HFF-Myc (cell line): ENCODE results near the gene PPM1J.

Experiments used
- DNase-seq: peaks from one replicate; pipeline ENCODE4 v3.0.0-alpha.2; 2011; ENCODE audit warnings: low read depth; ENCODE audit errors: extremely low read depth
- H3K4me3 ChIP-seq: replicated peaks from 2 replicates; pipeline ENCODE4 v1.5.1; 2011; ENCODE audit warnings: low read depth, mild to moderate bottlenecking, control low read depth, low read length
- TF ChIP-seq, protein P1 (sequence below): IDR thresholded peaks from 2 replicates; pipeline ENCODE4 v1.5.1; 2012; ENCODE audit warnings: mild to moderate bottlenecking, low read depth, low read length, control low read depth; ENCODE audit errors: missing control alignments

PPM1J gene

DNA sequence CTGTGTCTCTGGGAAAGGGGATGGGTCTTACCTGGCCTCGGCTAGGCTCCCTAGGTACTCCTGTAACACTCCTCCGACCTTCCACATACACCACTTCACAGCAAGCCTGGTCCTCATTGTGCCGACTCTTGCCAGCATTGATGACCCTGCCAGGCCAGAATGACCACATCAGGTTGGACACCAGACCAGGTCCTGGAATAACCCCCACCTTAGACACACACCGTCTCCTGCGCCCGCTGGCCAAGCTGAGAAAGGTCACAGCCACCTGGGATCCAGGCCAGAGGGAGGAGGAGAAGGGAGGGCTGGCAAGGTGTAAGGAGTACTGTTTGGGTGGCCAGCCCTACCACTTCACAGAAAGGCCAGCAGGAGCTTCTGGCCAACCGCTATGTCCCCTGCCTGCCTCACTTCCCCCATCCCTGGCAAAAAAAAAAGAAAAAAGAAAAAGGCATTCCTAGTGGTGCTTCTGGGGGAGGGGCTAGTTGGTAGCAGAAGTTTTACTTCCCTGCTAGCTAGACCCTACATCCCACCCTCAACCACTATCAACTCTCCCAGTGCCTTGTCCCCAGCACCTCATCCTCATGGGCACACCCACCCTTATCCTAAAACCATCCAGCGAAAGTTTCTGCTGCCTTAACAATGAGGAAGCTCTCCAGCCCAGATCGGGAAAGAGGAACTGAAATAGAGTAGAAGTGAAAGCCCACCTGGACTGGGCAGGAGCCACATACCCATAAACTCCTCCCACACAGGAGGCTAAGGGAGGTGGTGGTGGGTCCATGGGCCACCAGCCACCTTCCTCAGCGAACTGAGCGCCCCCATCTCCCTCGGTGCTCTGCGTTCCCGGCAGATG lies 1.4 kb downstream of the PPM1J start:
- TF ChIP-seq, protein P1, sequence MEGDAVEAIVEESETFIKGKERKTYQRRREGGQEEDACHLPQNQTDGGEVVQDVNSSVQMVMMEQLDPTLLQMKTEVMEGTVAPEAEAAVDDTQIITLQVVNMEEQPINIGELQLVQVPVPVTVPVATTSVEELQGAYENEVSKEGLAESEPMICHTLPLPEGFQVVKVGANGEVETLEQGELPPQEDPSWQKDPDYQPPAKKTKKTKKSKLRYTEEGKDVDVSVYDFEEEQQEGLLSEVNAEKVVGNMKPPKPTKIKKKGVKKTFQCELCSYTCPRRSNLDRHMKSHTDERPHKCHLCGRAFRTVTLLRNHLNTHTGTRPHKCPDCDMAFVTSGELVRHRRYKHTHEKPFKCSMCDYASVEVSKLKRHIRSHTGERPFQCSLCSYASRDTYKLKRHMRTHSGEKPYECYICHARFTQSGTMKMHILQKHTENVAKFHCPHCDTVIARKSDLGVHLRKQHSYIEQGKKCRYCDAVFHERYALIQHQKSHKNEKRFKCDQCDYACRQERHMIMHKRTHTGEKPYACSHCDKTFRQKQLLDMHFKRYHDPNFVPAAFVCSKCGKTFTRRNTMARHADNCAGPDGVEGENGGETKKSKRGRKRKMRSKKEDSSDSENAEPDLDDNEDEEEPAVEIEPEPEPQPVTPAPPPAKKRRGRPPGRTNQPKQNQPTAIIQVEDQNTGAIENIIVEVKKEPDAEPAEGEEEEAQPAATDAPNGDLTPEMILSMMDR = no peak
- peak overlapping the region; percentile 55 for H3K4me3 ChIP-seq
- DNase-seq = no peak

DNA sequence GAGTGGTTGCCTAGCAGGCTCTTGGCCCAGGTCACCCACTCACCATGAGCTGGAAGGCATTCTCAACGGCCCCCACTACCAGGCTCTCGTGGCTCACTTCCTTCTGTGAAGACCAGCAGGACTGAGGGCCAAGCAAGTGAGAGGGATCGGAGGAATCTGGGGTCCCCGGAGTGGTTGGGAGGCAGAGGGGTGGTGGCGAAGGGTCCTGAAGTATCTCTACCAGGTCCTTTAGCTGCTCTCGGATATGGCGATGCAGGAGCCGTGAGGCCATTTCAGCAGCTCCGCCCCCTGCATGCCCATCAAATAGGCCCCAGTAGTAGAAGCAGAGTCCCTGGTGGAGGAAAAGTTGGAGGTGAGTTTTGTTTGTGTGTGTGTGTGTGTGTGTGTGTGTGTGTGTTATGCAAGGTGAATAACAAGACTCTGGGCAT lies 2.4 kb downstream of the PPM1J start:
- TF ChIP-seq, protein P1 = no peak
- H3K4me3 ChIP-seq = no peak overlapping the region
- no peak for DNase-seq

DNA sequence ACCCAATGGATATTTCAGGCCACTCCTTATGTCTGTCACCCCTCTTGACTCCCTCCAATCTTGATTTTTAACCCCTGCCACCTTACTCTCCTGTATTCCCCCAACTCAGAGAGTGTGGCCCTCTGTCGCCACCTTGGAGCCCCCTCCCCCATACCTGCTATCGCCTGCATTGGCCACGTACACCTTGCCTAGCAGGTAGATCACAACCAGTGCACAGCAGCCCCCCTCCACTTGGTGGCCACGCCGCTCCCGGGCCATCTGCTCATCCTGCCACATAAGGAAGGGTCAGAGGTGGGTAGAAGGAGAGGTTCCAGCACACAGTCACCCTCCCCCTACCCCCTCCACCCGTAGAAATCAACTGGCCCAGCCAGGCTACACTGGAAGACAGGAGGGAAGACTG lies 2.9 kb downstream of the PPM1J start:
- no peak for DNase-seq
- no peak overlapping the region for H3K4me3 ChIP-seq
- TF ChIP-seq, protein P1 = no peak

DNA sequence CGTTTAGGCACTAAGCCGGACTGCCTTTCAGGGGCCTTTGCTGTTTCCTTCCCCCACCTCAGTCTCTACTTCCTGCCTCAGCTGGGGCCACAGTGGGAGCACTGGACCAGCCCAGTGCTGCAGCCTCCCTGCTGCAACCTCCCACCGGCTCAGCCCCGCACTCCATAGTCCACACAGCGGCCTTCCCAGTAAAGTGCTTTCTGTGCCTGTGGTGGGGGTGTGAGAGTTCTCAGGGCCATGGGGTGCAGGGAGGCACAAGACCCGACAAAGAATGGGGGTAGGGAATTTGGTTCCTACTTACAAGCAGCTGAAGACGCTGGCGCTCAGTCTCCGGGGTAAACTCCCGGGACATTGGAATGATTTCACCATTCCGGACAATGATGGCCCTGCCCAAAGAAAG lies 3.5 kb downstream of the PPM1J start:
- H3K4me3 ChIP-seq = no peak overlapping the region
- TF ChIP-seq, protein P1 = no peak
- no peak for DNase-seq

DNA sequence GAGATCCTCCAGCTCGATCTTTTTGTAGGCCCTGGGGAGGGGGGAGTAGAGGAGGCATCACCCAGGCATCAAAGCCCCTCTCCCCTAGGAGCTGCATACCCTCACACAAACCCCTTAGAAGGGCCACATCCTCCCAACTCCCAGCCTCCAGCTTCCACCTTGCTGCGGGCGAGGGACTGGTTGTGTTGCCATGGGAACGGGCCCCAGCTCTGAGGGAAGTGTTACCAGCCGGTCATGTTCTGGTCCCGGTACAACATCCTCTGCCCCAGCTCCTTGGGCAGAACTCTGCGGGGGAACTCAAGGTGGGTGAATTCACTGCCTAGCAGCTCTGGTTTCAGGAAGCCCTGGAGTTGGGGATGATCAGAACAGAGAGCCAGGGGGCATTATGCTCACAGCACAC lies 4.1 kb downstream of the PPM1J start:
- TF ChIP-seq, protein P1 = no peak
- DNase-seq = no peak
- H3K4me3 ChIP-seq = no peak overlapping the region

DNA sequence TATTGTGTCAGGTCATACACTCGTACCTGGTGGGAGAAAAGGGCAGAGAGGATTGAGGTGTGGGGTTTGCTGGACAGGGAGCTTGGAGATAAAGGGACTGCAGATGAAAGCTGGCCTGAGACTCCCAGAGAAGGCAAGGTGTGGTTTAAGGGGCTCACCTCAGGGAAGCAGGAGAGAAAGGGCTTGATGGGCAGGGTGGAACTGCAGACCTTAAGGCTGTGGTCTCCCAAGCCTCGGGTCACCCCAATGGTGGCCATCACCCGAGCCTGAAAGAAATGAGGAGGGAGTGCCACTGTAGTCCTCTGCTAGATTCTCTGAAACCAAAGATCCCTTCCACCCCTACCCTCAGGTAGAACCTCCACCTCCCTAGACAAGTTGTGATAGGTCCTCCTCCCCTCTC lies 4.5 kb downstream of the PPM1J start:
- no peak for DNase-seq
- no peak overlapping the region for H3K4me3 ChIP-seq
- TF ChIP-seq, protein P1 = no peak
